MM.1S (cell line): ENCODE results near the gene CEACAM18.
"Not testable (repeated sequence)": the region's sequence is repeated elsewhere in the genome, so short reads cannot be mapped to it uniquely, and the experiment has no call there.

Source experiments
- CTCF ChIP-seq: fragments of 300-600 bp; sonication (generic); IDR thresholded peaks from 2 replicates; pipeline ENCODE4 v1.5.1; 2016; ENCODE audit warnings: antibody characterized with exemption, low read length, mixed read lengths
- EZH2 ChIP-seq: fragments of 300-600 bp; sonication (generic); optimal IDR thresholded peaks from 2 replicates; pipeline ENCODE3; 2017; ENCODE audit warnings: low read depth, mild to moderate bottlenecking, antibody characterized with exemption, low read length, mixed read lengths
- EZH2phosphoT487 ChIP-seq: fragments of 300-600 bp; sonication (generic); IDR thresholded peaks from 2 replicates; pipeline ENCODE4 v1.6.1; 2018; ENCODE audit warnings: antibody characterized with exemption, low read length

- not testable (repeated sequence) for TF ChIP-seq CTCF, EZH2, EZH2phosphoT487
Measured at GRCh38 chr19:51463976-51464581, 14.3 kb upstream of the CEACAM18 start.
